KOPT-K1 (cell line): ENCODE results near the gene CHRNB2.
A peak's percentile ranks its signal among the peaks of the same experiment; 100 is the strongest.

Experiments
- H3K27ac ChIP-seq: fragments of 200-600 bp; sonication (generic); 2 replicates; pipeline ENCODE4 v1.5.1; 2016; ENCODE audit warnings: antibody characterized with exemption, mild to moderate bottlenecking, low read depth, low read length; ENCODE audit not compliant: poor library complexity, severe bottlenecking
- H3K36me3 ChIP-seq: fragments of 200-600 bp; sonication (generic); 2 replicates; pipeline ENCODE4 v1.5.1; 2017; ENCODE audit warnings: antibody characterized with exemption, mild to moderate bottlenecking, low read length, moderate library complexity; ENCODE audit not compliant: insufficient read depth
- H3K9me3 ChIP-seq: fragments of 200-600 bp; sonication (generic); 2 replicates; pipeline ENCODE4 v1.5.1; 2017; ENCODE audit warnings: antibody characterized with exemption, low read length, mild to moderate bottlenecking; ENCODE audit not compliant: insufficient read depth, poor library complexity, severe bottlenecking

CHRNB2 gene

GRCh38 chr1:154608397-154609270 lies 41.1 kb downstream of the CHRNB2 start:
- H3K27ac ChIP-seq, result peak overlapping the region; percentile 92
- peaks cover 25% of the 10 kb centered on the region for H3K36me3 ChIP-seq
- no peaks in the 10 kb centered on the region for H3K9me3 ChIP-seq

GRCh38 chr1:154609398-154610380 lies 42.1 kb downstream of the CHRNB2 start:
- Histone ChIP-seq H3K9me3 (no peaks in the 10 kb centered on the region), H3K36me3 (peaks cover 14% of the 10 kb centered on the region), H3K27ac (peak overlapping the region; percentile 92)

- H3K9me3 ChIP-seq, result no peaks in the 10 kb centered on the region
- H3K27ac ChIP-seq, result no peak overlapping the region
- no peaks in the 10 kb centered on the region for H3K36me3 ChIP-seq
Measured at GRCh38 chr1:154611150-154611862, 43.7 kb downstream of the CHRNB2 start.

- Histone ChIP-seq H3K36me3 (peaks cover 5% of the 10 kb centered on the region; the same call in 1 of the 2 replicates), H3K27ac (no peak overlapping the region), H3K9me3 (no peaks in the 10 kb centered on the region)
Measured at GRCh38 chr1:154614247-154614646, 46.7 kb downstream of the CHRNB2 start.

GRCh38 chr1:154614901-154615300 lies 47.3 kb downstream of the CHRNB2 start:
- H3K36me3 ChIP-seq, result peaks cover 8% of the 10 kb centered on the region; the same call in 1 of the 2 replicates
- H3K9me3 ChIP-seq, result no peaks in the 10 kb centered on the region
- no peak overlapping the region for H3K27ac ChIP-seq

GRCh38 chr1:154615411-154615810 lies 47.8 kb downstream of the CHRNB2 start:
- Histone ChIP-seq H3K27ac (no peak overlapping the region), H3K36me3 (peaks cover 9% of the 10 kb centered on the region; the same call in 1 of the 2 replicates), H3K9me3 (no peaks in the 10 kb centered on the region)

GRCh38 chr1:154616659-154617345 lies 49.2 kb downstream of the CHRNB2 start:
- H3K36me3 ChIP-seq, result peaks cover 9% of the 10 kb centered on the region; the same call in 1 of the 2 replicates
- no peak overlapping the region for H3K27ac ChIP-seq
- no peaks in the 10 kb centered on the region for H3K9me3 ChIP-seq

- H3K27ac ChIP-seq, result peak overlapping the region; percentile 25
- H3K9me3 ChIP-seq, result no peaks in the 10 kb centered on the region
- peaks cover 27% of the 10 kb centered on the region for H3K36me3 ChIP-seq
Measured at GRCh38 chr1:154619181-154619948, 51.8 kb downstream of the CHRNB2 start.

- H3K9me3 ChIP-seq, result no peaks in the 10 kb centered on the region
- peaks cover 34% of the 10 kb centered on the region for H3K36me3 ChIP-seq
- no peak overlapping the region for H3K27ac ChIP-seq
Measured at GRCh38 chr1:154620751-154621150, 53.2 kb downstream of the CHRNB2 start.

GRCh38 chr1:154621875-154622274 lies 54.3 kb downstream of the CHRNB2 start:
- Histone ChIP-seq H3K27ac (peak overlapping the region; percentile 31), H3K36me3 (peaks cover 34% of the 10 kb centered on the region), H3K9me3 (no peaks in the 10 kb centered on the region)

GRCh38 chr1:154622503-154623039 lies 55.0 kb downstream of the CHRNB2 start:
- Histone ChIP-seq H3K27ac (peak overlapping the region; percentile 31), H3K9me3 (no peaks in the 10 kb centered on the region), H3K36me3 (peaks cover 34% of the 10 kb centered on the region)

- no peaks in the 10 kb centered on the region for H3K9me3 ChIP-seq
- no peak overlapping the region for H3K27ac ChIP-seq
- peaks cover 33% of the 10 kb centered on the region for H3K36me3 ChIP-seq
Measured at GRCh38 chr1:154623358-154623757, 55.8 kb downstream of the CHRNB2 start.
